Thoracic aorta (tissue), 2 donors: ENCODE results near the gene MSH3. TPM values are rescaled to one million over a fixed set of nuclear protein-coding genes. Genes with fewer than 3 reads are reported as not detected.

Experiments used
- ATAC-seq: fragments of 150-250 bp; one replicate; pipeline ENCODE4 v1.8.0; 2017; ENCODE audit warnings: low read depth; ENCODE audit not compliant: insufficient number of reproducible peaks, low FRiP score
- DNase-seq: peaks from one replicate; pipeline ENCODE4 v3.0.0-alpha.2; 2020; ENCODE audit warnings: low spot score
- H3K27ac ChIP-seq, 2 donors: fragments of 200-600 bp; sonication (generic); 1 replicate in 1 of 2; 2 replicates in 1 of 2; pipeline ENCODE4 v1.5.1; 2016; ENCODE audit warnings: mild to moderate bottlenecking in 2 of 2, moderate library complexity in 2 of 2
- H3K27me3 ChIP-seq: fragments of 200-600 bp; sonication (generic); replicated peaks from 2 replicates; pipeline ENCODE4 v1.6.0; 2016; ENCODE audit warnings: mild to moderate bottlenecking; ENCODE audit not compliant: insufficient read depth
- H3K36me3 ChIP-seq: fragments of 200-600 bp; sonication (generic); one replicate; pipeline ENCODE4 v1.5.1; 2016
- H3K4me1 ChIP-seq, 2 donors: fragments of 200-600 bp; sonication (generic); 1 replicate in 1 of 2; 2 replicates in 1 of 2; pipeline versions ENCODE4 v1.5.1 to v1.6.0; 2016; ENCODE audit warnings: low read depth in 2 of 2, mild to moderate bottlenecking in 1 of 2; ENCODE audit not compliant: control insufficient read depth in 1 of 2
- H3K4me3 ChIP-seq: fragments of 200-600 bp; sonication (generic); 2 replicates; pipeline ENCODE4 v1.5.1; 2016; ENCODE audit warnings: mild to moderate bottlenecking
- H3K9me3 ChIP-seq: fragments of 200-600 bp; sonication (generic); 2 replicates; pipeline ENCODE4 v1.5.1; 2016
- total RNA-seq, 2 donors: library from RNA; depleted of rRNA; stranded (reverse); fragments of >200 nt; gene quantifications; one replicate each; pipeline versions ENCODE4 v1.1.0 to v1.2.3, GENCODE V29; 2016
- TF ChIP-seq, protein P1 (sequence below): fragments of 200-600 bp; sonication (generic); IDR thresholded peaks from one replicate; pipeline ENCODE4 v1.5.1; 2019; ENCODE audit warnings: antibody characterized with exemption

The MSH3 gene
- total RNA-seq, 2 donors from 2014 or later: 12.3 to 12.9 TPM

DNA sequence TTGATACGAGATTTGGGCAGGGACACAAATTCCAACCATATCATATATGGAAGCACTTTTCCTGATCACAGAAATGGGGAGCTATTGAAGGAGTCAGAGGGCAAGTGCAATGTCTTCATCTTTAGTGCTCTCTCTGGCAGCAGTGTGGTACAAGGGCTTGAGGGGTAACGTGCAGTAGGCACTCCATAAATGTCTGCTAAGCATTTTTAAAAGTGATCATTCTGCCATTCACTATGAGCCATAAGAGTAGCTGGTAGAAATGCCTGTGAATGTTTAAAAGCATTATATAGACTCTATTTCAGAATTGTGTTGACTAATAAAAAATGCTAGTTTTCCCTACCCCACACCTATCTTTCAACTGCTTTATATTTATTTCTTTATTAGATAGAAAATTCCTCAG, 61.4 kb downstream of the MSH3 start:
- TF ChIP-seq, protein P1, sequence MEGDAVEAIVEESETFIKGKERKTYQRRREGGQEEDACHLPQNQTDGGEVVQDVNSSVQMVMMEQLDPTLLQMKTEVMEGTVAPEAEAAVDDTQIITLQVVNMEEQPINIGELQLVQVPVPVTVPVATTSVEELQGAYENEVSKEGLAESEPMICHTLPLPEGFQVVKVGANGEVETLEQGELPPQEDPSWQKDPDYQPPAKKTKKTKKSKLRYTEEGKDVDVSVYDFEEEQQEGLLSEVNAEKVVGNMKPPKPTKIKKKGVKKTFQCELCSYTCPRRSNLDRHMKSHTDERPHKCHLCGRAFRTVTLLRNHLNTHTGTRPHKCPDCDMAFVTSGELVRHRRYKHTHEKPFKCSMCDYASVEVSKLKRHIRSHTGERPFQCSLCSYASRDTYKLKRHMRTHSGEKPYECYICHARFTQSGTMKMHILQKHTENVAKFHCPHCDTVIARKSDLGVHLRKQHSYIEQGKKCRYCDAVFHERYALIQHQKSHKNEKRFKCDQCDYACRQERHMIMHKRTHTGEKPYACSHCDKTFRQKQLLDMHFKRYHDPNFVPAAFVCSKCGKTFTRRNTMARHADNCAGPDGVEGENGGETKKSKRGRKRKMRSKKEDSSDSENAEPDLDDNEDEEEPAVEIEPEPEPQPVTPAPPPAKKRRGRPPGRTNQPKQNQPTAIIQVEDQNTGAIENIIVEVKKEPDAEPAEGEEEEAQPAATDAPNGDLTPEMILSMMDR: no peak
- no peaks in the 10 kb centered on the region for H3K27me3 ChIP-seq
- H3K36me3 ChIP-seq: peaks cover 7% of the 10 kb centered on the region
- H3K4me3 ChIP-seq: no peak overlapping the region
- no peaks in the 10 kb centered on the region for H3K4me1 ChIP-seq
- ATAC-seq (no peak), DNase-seq (no peak)
- peaks cover 4% of the 10 kb centered on the region for H3K9me3 ChIP-seq
- no peak overlapping the region for H3K27ac ChIP-seq

- Histone ChIP-seq H3K4me1 (no peaks in the 10 kb centered on the region), H3K27me3 (no peaks in the 10 kb centered on the region), H3K27ac (no peak overlapping the region), H3K36me3 (peaks cover 7% of the 10 kb centered on the region), H3K9me3 (peaks cover 4% of the 10 kb centered on the region), H3K4me3 (no peak overlapping the region)
- DNase-seq: no peak
- no peak for ATAC-seq
- TF ChIP-seq, protein P1: no peak
Measured at GRCh38 chr5:80720181-80720580, 65.7 kb downstream of the MSH3 start.

DNA sequence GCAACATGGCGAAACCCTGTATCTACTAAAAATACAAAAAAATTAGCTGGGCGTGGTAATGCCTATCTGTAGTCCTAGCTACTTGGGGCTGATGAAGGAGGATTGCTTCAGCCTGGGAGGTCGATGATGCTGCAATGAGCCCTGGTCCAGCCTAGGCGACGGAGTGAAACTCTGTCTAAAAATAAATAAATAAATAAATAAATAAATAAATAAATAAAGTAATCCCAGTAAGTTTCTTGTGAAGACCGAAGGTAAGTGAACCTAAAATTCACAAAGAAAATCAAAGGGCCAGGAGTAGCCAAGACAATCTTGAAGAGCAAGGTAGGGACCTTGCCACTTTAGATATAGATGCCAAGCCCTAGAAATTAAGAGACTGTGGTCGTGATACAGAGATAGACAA, 68.5 kb downstream of the MSH3 start:
- no peak overlapping the region for H3K4me3 ChIP-seq
- peaks cover 4% of the 10 kb centered on the region for H3K9me3 ChIP-seq
- no peak overlapping the region for H3K27ac ChIP-seq
- peaks cover 7% of the 10 kb centered on the region for H3K36me3 ChIP-seq
- no peaks in the 10 kb centered on the region for H3K4me1 ChIP-seq
- ATAC-seq (no peak), DNase-seq (no peak)
- TF ChIP-seq, protein P1: no peak
- no peaks in the 10 kb centered on the region for H3K27me3 ChIP-seq

DNA sequence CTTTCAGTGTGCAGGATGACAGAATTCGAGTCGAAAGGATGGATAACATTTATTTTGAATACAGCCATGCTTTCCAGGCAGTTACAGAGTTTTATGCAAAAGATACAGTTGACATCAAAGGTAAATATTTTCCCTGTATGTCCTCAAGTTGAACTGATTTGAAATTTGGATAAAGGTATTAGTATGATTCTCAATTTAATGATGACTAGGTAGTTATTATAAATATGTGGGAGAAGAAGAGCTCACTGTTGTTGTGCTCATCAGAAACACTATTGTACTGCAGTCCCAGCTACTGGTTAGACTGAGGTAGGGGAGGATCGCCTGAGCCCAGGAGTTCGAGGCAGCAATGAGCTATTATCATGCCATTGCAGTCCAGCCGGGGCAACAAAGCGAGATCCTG, 71.0 kb downstream of the MSH3 start:
- Histone ChIP-seq H3K36me3 (no peaks in the 10 kb centered on the region), H3K27ac (no peak overlapping the region), H3K27me3 (no peaks in the 10 kb centered on the region), H3K4me3 (no peak overlapping the region), H3K9me3 (no peaks in the 10 kb centered on the region), H3K4me1 (no peaks in the 10 kb centered on the region)
- ATAC-seq (no peak), DNase-seq (no peak)
- TF ChIP-seq, protein P1: no peak

- H3K27ac ChIP-seq: no peak overlapping the region
- no peaks in the 10 kb centered on the region for H3K4me1 ChIP-seq
- H3K4me3 ChIP-seq: no peak overlapping the region
- ATAC-seq (no peak), DNase-seq (no peak)
- H3K27me3 ChIP-seq: no peaks in the 10 kb centered on the region
- no peaks in the 10 kb centered on the region for H3K9me3 ChIP-seq
- no peaks in the 10 kb centered on the region for H3K36me3 ChIP-seq
- TF ChIP-seq, protein P1: no peak
Measured at GRCh38 chr5:80736730-80737129, 82.3 kb downstream of the MSH3 start.
